NT2/D1 (cell line): ENCODE measurements around the gene GALNT1.

Source experiments
- SUZ12 ChIP-seq: IDR thresholded peaks from 2 replicates; pipeline ENCODE4 v1.6.1; 2011; ENCODE audit not compliant: insufficient read length, insufficient read depth; ENCODE audit errors: extremely low read depth
- YY1 ChIP-seq: IDR thresholded peaks from 2 replicates; pipeline ENCODE4 v1.6.1; 2011; ENCODE audit not compliant: insufficient read length, insufficient read depth
- ZNF274 ChIP-seq: IDR thresholded peaks from 2 replicates; pipeline ENCODE4 v1.6.1; 2011; ENCODE audit warnings: mild to moderate bottlenecking, low read depth, low read length

- TF ChIP-seq ZNF274 (no peak), SUZ12 (no peak), YY1 (no peak)
These were observed 37.9 kb downstream of the GALNT1 start for GRCh38 chr18:35619464-35619863.
